SKM-1 treated with dmso at 0.1 percent for 144 hours (cell line): ENCODE data around the gene EEF1AKMT3.

Source experiments
- DNase-seq: peaks from one replicate; lab custom pipeline; 2025; ENCODE audit not compliant: unreplicated experiment; lab: John Stamatoyannopoulos, UW

The EEF1AKMT3 gene

GRCh38 chr12:57772429-57773322, at the start of gene EEF1AKMT3:
Gene EEF1AKMT3 (plus strand): TSS chr12:57772614. CDS start chr12:57772725, 111 bp downstream.
- no peak for DNase-seq

- no peak for DNase-seq
These were observed 49.4 kb upstream of the EEF1AKMT3 start for GRCh38 chr12:57722716-57723629.

GRCh38 chr12:57723630-57723962, 48.8 kb upstream of the EEF1AKMT3 start:
- DNase-seq = no peak

DNA sequence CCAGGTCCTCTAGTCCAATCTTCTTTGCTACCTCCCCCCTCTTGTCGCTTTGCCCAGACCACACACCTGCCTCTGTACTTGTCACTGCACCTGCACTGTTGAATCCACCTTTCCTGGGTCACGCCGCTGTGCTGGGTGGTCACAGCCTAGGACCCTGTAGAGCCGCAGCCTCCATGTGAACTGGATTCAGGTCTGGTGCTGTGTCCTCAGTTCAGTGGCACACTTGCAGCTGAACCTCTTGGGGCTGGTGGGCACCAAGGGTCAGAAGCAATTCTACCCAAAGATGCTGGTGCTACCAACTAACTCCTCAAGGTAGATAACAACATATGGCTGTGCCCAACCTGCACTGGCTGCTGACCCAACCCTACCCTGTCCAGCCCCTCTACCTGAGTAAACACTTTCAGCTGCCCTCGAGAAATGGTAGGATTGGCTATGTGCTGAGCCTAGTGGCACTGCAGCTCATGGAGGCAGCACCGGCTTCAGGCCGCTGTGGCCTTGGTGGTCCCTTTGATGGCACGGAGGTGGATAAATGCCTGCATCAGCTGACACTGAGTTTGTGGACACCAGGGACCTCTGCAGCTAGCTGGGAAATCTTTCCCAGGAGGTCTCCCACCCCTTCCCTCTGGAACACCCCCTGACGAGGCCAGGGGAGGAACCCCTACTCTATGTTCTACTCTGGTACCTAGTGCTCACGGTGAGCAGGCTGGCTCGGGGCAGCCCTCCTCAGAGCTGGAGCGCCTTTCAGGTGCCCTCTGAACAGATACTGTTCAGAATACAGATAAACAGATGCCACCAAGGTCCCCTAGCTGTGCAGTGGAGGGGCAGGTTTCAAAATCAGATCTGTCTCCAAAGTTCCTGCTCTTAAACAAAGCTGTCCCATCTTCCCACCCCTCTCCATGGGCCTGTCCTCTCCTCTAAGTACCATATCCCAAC, 48.1 kb upstream of the EEF1AKMT3 start:
- no peak for DNase-seq

DNA sequence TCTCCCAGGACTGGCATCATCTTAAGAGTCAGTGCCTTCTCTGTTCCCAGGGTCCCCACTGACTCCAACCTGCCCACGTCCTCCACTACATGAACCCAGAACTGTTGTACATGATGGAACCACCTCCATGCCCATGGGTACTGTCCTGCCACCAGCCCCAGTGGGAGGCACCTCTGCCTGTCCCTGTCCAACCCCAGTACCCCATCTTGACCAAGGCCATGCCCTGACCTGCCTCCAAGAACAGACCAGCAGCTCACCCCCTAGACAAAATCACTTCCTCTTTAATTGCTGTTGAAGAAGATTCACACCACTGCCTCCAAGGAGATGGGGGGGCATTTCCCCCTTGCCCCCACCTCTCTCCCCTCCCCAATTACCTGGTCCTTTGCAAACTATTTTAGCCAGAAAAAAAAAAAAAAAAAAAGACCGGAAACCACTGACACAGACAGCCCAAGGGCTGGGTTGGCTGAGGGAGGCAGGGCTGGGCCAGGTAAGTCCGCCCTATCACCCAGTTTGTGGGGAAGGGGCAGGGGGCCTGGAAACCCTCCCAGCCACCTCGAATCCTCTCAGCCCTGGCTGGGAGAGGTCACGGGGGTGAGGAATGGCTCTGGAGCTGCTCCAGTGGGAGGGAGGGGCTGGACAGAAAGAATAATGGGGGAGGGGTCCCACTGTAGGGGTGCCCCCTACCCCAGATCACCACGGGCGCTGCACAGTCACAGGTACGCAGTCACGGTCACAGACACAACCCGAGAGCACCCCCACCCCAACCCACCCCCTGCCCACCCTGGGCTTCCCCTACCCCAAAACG, 47.3 kb upstream of the EEF1AKMT3 start:
- DNase-seq = no peak

DNA sequence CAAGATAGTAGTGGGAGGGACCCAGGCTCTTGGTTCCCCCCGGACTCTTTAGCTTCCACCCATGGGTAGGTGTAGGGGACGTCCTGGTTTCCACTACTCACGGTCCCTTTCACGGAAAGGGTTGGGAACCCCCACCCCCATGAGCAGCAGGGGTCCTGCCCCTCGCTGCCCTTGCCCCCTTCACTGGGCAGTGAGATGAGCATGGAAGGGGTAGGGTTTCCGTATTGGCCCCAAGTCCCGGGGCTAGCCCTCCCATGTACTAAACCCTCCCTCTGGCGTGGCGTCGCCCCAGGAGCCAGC, 46.6 kb upstream of the EEF1AKMT3 start:
- no peak for DNase-seq

DNA sequence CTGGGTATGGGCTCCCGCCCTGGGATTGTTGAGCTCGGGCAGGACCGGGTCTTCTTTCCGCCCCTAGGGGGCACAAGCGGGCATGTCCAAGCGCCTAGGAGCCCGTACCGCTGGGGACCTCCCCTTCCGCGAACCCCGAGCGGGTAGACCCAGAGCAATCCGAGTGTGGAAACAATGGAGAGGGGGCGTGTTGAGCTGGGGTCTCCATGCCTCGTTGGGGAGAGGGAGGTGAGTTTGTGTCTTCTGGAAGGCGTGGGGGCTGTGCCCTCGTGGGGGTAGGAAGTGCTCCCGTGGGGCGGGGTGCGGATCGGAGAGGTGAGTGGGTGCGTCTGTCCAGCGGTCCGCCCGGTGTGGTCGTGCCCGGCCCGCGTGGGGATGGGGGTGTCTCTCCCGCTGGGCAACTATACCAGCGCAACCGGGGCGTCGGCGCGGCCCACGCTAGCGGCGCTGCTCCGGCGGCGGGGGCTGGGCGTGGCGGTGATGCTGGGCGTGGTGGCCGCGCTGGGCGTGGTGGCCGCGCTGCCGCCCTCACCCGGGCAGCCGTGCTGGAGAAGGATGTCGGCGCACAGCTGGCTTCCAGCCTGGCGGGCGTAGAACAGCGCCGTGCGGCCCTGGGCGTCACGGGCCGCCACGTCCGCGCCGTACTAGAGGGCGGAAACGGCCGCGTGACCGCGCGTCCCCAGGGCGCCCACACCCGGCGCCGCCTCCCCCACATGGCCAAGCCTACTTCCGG, 46.1 kb upstream of the EEF1AKMT3 start:
- DNase-seq = no peak

DNA sequence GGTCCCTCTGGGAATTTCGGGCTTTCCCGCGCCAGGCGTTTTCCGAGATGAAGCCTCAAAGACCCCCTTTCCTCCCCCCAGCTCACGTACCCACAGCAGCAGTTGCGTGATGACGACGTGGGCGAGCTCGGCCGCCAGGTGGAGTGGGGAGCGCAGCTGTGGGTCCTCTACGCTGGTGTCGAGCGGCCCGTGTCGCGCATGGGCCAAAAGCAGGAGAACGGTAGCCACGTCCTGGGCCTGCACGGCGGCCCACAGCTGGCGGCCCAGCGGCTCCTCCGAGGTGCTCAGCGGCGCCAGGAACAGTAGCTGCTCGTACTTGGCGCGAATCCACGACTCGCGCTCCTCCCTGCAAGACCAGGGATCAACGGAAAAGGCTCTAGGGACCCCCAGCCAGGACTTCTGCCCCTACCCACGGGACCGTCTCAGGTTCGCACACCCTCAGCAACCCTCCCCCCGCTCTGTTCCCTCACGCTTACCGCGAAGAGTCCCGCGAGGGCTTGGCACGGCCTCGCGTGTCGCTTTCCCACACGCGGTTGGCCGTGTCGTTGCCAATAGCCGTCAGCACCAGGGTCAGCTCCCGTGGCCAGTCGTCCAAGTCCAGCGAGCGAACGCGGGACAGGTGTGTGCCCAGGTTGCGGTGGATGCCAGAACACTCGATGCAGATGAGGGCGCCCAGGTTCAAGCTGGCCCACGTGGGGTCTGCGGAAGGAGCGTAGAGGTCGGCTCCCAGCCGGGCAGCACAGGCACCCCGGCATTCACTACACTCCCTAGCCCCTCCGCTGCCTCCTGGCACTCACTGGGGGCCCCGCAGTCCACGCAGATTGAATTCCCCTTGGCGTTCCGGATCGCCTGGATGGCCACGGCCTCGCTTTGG, 45.3 kb upstream of the EEF1AKMT3 start:
- DNase-seq = no peak

DNA sequence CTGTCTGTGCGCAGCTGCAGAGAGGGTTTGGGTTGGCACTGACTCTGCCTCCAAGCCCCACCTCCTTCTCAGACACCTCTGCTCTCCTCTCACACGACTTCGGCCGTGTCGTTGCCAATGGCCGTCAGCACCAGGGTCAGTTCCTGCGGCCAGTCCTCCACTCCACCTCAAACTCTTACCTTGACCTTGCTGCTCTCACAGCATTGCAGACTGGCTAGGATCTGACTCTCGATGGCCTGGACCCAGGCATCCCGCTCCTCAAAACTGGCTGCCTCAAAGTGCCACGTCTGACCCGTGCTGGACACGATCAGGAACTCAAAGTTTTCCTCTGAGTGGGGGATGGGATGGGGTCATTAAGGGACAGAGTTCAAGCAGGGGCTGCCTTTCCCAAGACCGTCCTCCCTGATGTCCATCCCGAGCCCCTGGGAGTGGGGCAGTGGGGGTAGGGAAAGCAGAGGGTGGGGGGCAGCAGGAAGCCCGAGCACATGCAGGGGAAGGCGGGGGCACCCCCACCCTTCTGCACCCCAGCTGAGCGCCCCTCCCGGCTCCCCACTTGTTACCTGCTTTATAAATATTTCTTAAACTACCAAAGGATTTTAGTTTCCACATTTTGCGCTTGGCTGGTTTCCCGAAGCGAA, 44.5 kb upstream of the EEF1AKMT3 start:
- DNase-seq = no peak

DNA sequence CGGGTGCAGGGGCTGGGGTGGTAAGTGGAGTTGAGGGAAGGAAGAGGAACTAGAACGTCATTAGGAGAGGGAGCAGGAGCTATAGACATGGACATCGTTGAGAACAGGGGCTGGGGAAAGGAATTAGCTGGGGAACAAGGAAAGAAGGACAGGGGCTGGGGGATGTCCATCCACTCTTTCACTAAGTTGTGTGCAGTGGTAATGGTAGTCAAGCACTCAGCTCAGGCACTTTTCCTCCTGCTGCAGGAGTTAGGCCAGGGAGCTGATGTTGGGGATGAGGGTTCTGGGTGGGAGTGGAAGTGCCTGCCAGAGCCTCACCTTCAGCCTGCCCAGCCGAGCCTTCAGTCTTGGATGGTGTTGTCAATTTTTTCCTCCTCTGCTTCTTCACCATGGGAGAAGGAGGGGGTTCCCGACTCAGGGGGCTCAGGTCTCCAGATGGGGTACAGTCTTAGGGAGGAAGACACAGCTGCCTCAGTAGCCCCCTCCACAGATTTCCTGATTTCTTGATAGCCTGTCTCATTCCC, 43.0 kb upstream of the EEF1AKMT3 start:
- DNase-seq = no peak

GRCh38 chr12:57730336-57731067, 41.9 kb upstream of the EEF1AKMT3 start:
- DNase-seq = no peak

GRCh38 chr12:57731411-57732080, 40.9 kb upstream of the EEF1AKMT3 start:
- DNase-seq = no peak

DNA sequence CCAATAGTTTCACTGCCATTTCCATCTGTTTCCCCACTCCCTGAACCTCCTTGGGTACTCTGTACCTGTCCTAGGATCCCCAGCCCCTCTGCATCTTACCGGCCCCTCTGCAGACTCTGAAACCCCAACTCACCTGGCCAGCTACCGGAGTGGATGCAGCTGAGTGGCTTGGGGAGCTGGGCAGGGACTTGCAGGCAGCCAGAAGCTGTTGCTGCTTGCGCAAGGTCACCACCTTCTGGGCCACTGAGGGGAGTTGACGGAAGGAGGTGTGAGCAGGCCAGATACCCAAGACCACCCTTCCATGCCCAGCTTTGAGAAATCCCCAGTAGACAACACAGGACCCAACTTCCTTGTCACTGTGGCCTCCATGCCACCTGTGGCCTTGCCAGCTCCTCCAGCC, 40.1 kb upstream of the EEF1AKMT3 start:
- DNase-seq = no peak

GRCh38 chr12:57732726-57733593, 39.5 kb upstream of the EEF1AKMT3 start:
- DNase-seq = no peak

GRCh38 chr12:57733928-57734327, 38.5 kb upstream of the EEF1AKMT3 start:
- no peak for DNase-seq

- no peak for DNase-seq
These were observed 37.8 kb upstream of the EEF1AKMT3 start for GRCh38 chr12:57734591-57734990.
